AG04450 (cell line): ENCODE data around the gene WDTC1. TPM values are rescaled to one million over a fixed set of nuclear protein-coding genes. Genes with fewer than 3 reads are reported as not detected.

Experiments
- CTCF ChIA-PET: fragments of 300-600, 350-600 bp; formaldehyde crosslinking; extraction: SDS; loops from one replicate; lab custom pipeline; 2022; ENCODE audit warnings: antibody characterized with exemption, inconsistent platforms; lab: Charles Lee
- POLR2A ChIA-PET: fragments of 350-600 bp; formaldehyde crosslinking; extraction: SDS; loops from one replicate; lab custom pipeline; 2021; ENCODE audit warnings: antibody characterized with exemption, inconsistent platforms; lab: Yijun Ruan, JAX
- DNase-seq: peaks from one replicate; pipeline ENCODE4 v3.0.0-alpha.2; 2011; ENCODE audit warnings: low read depth, low spot score
- H3K27ac ChIP-seq: one replicate; pipeline ENCODE4 v1.5.1; 2012; ENCODE audit warnings: low read depth, low read length, control low read depth
- H3K27me3 ChIP-seq: one replicate; pipeline ENCODE4 v1.6.0; 2012; ENCODE audit warnings: low read length; ENCODE audit not compliant: control insufficient read depth, insufficient read depth
- H3K4me3 ChIP-seq: 2 replicates; pipeline ENCODE4 v1.5.1; 2011; ENCODE audit warnings: mild to moderate bottlenecking, low read depth, low read length, control low read depth
- H3K9me3 ChIP-seq: 2 replicates; pipeline ENCODE4 v1.5.1; 2012; ENCODE audit warnings: low read length; ENCODE audit not compliant: control insufficient read depth, insufficient read depth
- CTCF ChIP-seq: IDR thresholded peaks from 2 replicates; pipeline ENCODE4 v1.5.1; 2011; ENCODE audit warnings: low read depth, low read length, control low read depth, inconsistent platforms
- polyA plus RNA-seq: library from polyadenylated mRNA; depleted of rRNA; stranded (reverse); fragments of >200 nt; gene quantifications from 2 replicates; pipeline ENCODE4 v1.2.3, GENCODE V29; 2011

The WDTC1 gene
- polyA plus RNA-seq, 1 experiment = 7.1 TPM

- ChIA-PET POLR2A (no interaction called here), CTCF (interaction anchor here (1.2 to 1.9 kb wide), 3 partner anchors 14 to 77 kb away, joined by 3 to 6 read pairs (median 6); no protein-coding TSS in a partner anchor)
- no peak for DNase-seq
- Histone ChIP-seq H3K27ac (no peak overlapping the region), H3K9me3 (no peaks in the 10 kb centered on the region; the same call in 1 of the 2 replicates), H3K27me3 (no peaks in the 10 kb centered on the region), H3K4me3 (no peak overlapping the region)
- TF ChIP-seq CTCF = no peak
Measured at GRCh38 chr1:27318596-27318995, 84.2 kb downstream of the WDTC1 start.

GRCh38 chr1:27321813-27322568 lies 87.6 kb downstream of the WDTC1 start, which contains the start of gene TMEM222:
TSS of gene TMEM222 (plus strand) at chr1:27322163. CDS start at chr1:27322198, 35 bp downstream.
- H3K4me3 ChIP-seq = peak within 1 kb of the TSS; percentile 100
- peak within 1 kb of the TSS; percentile 83 for H3K27ac ChIP-seq
- no peaks in the 10 kb centered on the region; the same call in 1 of the 2 replicates for H3K9me3 ChIP-seq
- ChIA-PET POLR2A (interaction anchor here (1.1 to 1.6 kb wide), 2 partner anchors 10 to 27 kb away, joined by 3 to 4 read pairs; no protein-coding TSS in a partner anchor), CTCF (interaction anchor here (1.0 to 1.8 kb wide), 3 partner anchors 35 to 70 kb away, joined by 4 to 7 read pairs (median 5); no protein-coding TSS in a partner anchor)
- TF ChIP-seq CTCF = 0 out of 2 replicates have a peak, but pooled peaks have one; percentile 11
- DNase-seq = peak; percentile 88
- no peaks in the 10 kb centered on the region for H3K27me3 ChIP-seq

GRCh38 chr1:27322569-27323240 lies 88.3 kb downstream of the WDTC1 start:
- Histone ChIP-seq H3K9me3 (no peaks in the 10 kb centered on the region; the same call in 1 of the 2 replicates), H3K27me3 (no peaks in the 10 kb centered on the region), H3K4me3 (peak overlapping the region; percentile 100), H3K27ac (peak overlapping the region; percentile 83)
- no peak for TF ChIP-seq CTCF
- ChIA-PET POLR2A (interaction anchor here (1.1 to 1.6 kb wide), 2 partner anchors 9 to 27 kb away, joined by 3 to 4 read pairs; no protein-coding TSS in a partner anchor), CTCF (interaction anchor here (0.7 to 3.1 kb wide), 5 partner anchors 10 to 69 kb away, joined by 3 to 23 read pairs (median 5); no protein-coding TSS in a partner anchor)
- no peak for DNase-seq

- CTCF ChIA-PET = interaction anchor here (0.5 to 3.1 kb wide), 2 partner anchors 8 to 67 kb away, joined by 5 to 23 read pairs; partner anchors contain the start of gene GPR3
Measured at GRCh38 chr1:27325286-27325685, 90.9 kb downstream of the WDTC1 start.

More at GRCh38 chr1:27325286-27325685, 90.9 kb downstream of the WDTC1 start:
- TF ChIP-seq CTCF = no peak
- POLR2A ChIA-PET = no interaction called here
- Histone ChIP-seq H3K27ac (no peak overlapping the region), H3K4me3 (no peak overlapping the region), H3K27me3 (no peaks in the 10 kb centered on the region), H3K9me3 (no peaks in the 10 kb centered on the region; the same call in 1 of the 2 replicates)
- no peak for DNase-seq
